Measurements from ENCODE around the gene RNF220. TPM values are rescaled to one million over a fixed set of nuclear protein-coding genes. Genes with fewer than 3 reads are reported as not detected.

The RNF220 gene
- total and polyA plus RNA-seq, 2 of the 13 experiments (the other 11 are each of a cell fraction or from before 2014, with no cell fraction given) = 48.2 to 72.1 TPM

DNA sequence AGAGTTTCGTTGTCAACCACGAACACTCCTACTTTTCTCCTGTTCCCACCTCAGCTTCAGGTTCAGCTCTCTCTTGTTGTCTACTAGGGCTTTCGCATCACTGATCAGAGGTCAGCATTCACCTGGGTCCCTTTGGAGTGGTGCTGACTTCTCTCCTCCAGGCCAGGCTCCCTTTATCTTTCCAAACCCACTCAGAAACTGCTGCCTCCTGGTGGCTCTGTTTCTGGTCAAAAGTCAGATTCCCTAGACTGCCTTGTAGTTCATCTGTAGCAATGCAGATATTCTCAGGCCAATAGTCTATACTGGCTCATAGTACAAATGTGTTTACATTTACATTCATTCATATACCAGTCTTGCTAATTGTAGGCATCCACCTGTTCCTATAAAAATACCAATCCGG, 43.6 kb upstream of the RNF220 start:
- no peak for TF ChIP-seq HDAC2 (CRISPR knock-in tag; IDR thresholded peaks at IDR 0.05)
- TF ChIP-seq, protein P1, sequence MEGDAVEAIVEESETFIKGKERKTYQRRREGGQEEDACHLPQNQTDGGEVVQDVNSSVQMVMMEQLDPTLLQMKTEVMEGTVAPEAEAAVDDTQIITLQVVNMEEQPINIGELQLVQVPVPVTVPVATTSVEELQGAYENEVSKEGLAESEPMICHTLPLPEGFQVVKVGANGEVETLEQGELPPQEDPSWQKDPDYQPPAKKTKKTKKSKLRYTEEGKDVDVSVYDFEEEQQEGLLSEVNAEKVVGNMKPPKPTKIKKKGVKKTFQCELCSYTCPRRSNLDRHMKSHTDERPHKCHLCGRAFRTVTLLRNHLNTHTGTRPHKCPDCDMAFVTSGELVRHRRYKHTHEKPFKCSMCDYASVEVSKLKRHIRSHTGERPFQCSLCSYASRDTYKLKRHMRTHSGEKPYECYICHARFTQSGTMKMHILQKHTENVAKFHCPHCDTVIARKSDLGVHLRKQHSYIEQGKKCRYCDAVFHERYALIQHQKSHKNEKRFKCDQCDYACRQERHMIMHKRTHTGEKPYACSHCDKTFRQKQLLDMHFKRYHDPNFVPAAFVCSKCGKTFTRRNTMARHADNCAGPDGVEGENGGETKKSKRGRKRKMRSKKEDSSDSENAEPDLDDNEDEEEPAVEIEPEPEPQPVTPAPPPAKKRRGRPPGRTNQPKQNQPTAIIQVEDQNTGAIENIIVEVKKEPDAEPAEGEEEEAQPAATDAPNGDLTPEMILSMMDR (CRISPR knock-in tag; IDR thresholded peaks at IDR 0.05) = peak; percentile 55
- no peak for TF ChIP-seq ZNF224 (CRISPR knock-in tag; IDR thresholded peaks at IDR 0.05)
- TF ChIP-seq STAG1 (CRISPR knock-in tag; IDR thresholded peaks at IDR 0.05) = peak; percentile 49
- TF ChIP-seq IRF9 (CRISPR knock-in tag; IDR thresholded peaks at IDR 0.05; ENCODE audit: borderline replicate concordance) = no peak
- TF ChIP-seq RAD21 (CRISPR knock-in tag; IDR thresholded peaks at IDR 0.05) = 0 out of 2 replicates have a peak, but pooled peaks have one; percentile 14
- peak; percentile 66 for TF ChIP-seq SMC3 (IDR thresholded peaks at IDR 0.05; ENCODE audit: low read length)
- TF ChIP-seq ZSCAN21 (CRISPR knock-in tag; IDR thresholded peaks at IDR 0.05; ENCODE audit: borderline replicate concordance) = no peak
- no peak for TF ChIP-seq GABPB1 (CRISPR knock-in tag; IDR thresholded peaks at IDR 0.05)
- Histone ChIP-seq H3K27ac (ENCODE audit: extremely low read length, insufficient read depth, low read length) (no peak overlapping the region), H4K20me1 (ENCODE audit: insufficient read depth, low read length) (no peaks in the 10 kb centered on the region), H3K27me3 (ENCODE audit: control insufficient read depth in 1 of 2, insufficient read depth in 2 of 2, low read length in 2 of 2) (peaks cover 2 to 27% of the 10 kb centered on the region in 2 experiments; a peak in 3 of 5 replicates), H3K4me2 (ENCODE audit: low read depth, low read length) (no peak overlapping the region), H3K9ac (ENCODE audit: insufficient read depth, low read depth, low read length) (no peak overlapping the region), H2AFZ (ENCODE audit: low read length) (no peak overlapping the region), H3K4me3 (replicated peaks in 1 of 3; ENCODE audit: insufficient read depth in 1 of 3, low read depth in 2 of 3, low read length in 3 of 3) (no peak overlapping the region), H3K4me1 (ENCODE audit: insufficient read depth, low read length) (peaks cover 1% of the 10 kb centered on the region; the same call in 1 of the 2 replicates), H3K79me2 (ENCODE audit: insufficient read depth, low read length) (no peaks in the 10 kb centered on the region), H3K36me3 (replicated peaks in 1 of 2; ENCODE audit: control insufficient read depth in 1 of 2, insufficient read depth in 2 of 2, low read length in 2 of 2) (no peaks in the 10 kb centered on the region), H3K9me3 (ENCODE audit: low read length) (no peaks in the 10 kb centered on the region)
- no TSS peak for BruUV-seq (replicated peaks)
- in situ Hi-C loops (cut with HindIII; ENCODE audit: extremely low pct_ligation_motif_present, low pct_unique_long_range_greater_than_20kb) = no loop called here
- intact Hi-C loops (cut with micrococcal nuclease; ENCODE audit: unreplicated experiment) = loop anchor here (1.0 kb wide), 1 partner anchor 144 kb away; no protein-coding TSS in a partner anchor
- FAIRE-seq (peak; percentile 54), DNase-seq (ENCODE audit: low spot score) (no peak), ATAC-seq (peak; percentile 79)
- ChIA-PET POLR2A (no interaction called here), CTCF (ENCODE audit: low intra/inter-chr PET ratio, low total read pairs) (interaction anchor here (1.5 kb wide), 1 partner anchor 144 kb away, joined by 4 read pairs; no protein-coding TSS in a partner anchor)
- WGBS (ENCODE audit: low lambda C conversion rate) = 28% methylated on average over 4 of the region's 4 CpGs
